ENCODE data around the gene MAP2K3.
A peak's percentile ranks its signal among the peaks of the same experiment; 100 is the strongest.

Gene MAP2K3

GRCh38 chr17:21284319-21285163 is at the start of gene MAP2K3:
MAP2K3 (plus strand) TSS chr17:21284711; CDS start chr17:21284921, 210 bp downstream.
- peak; percentile 98 for DNase-seq

- no peak for DNase-seq
These were observed 48.6 kb upstream of the MAP2K3 start for GRCh38 chr17:21235921-21236320.

GRCh38 chr17:21239680-21240368 is 44.7 kb upstream of the MAP2K3 start:
- no peak for DNase-seq

- DNase-seq, result no peak
These were observed 44.0 kb upstream of the MAP2K3 start for GRCh38 chr17:21240369-21241055.

GRCh38 chr17:21241564-21241963 is 42.9 kb upstream of the MAP2K3 start:
- DNase-seq, result no peak

GRCh38 chr17:21242026-21242697 is 42.3 kb upstream of the MAP2K3 start:
- no peak for DNase-seq

- no peak for DNase-seq
These were observed 41.6 kb upstream of the MAP2K3 start for GRCh38 chr17:21242780-21243515.

- no peak for DNase-seq
These were observed 40.8 kb upstream of the MAP2K3 start for GRCh38 chr17:21243516-21244303.

GRCh38 chr17:21245639-21246084 is 38.8 kb upstream of the MAP2K3 start:
- no peak for DNase-seq

GRCh38 chr17:21246698-21247097 is 37.8 kb upstream of the MAP2K3 start:
- DNase-seq, result no peak

- no peak for DNase-seq
These were observed 36.8 kb upstream of the MAP2K3 start for GRCh38 chr17:21247552-21248258.

- no peak for DNase-seq
These were observed 36.0 kb upstream of the MAP2K3 start for GRCh38 chr17:21248500-21248899.

- no peak for DNase-seq
These were observed 35.3 kb upstream of the MAP2K3 start for GRCh38 chr17:21249086-21249795.

GRCh38 chr17:21249920-21250703 is 34.4 kb upstream of the MAP2K3 start:
- no peak for DNase-seq

GRCh38 chr17:21250854-21251253 is 33.7 kb upstream of the MAP2K3 start:
- DNase-seq, result no peak

- no peak for DNase-seq
These were observed 33.0 kb upstream of the MAP2K3 start for GRCh38 chr17:21251337-21252010.

- DNase-seq, result no peak
These were observed 32.2 kb upstream of the MAP2K3 start for GRCh38 chr17:21252289-21252795.
